ENCODE results near the gene COX7A1. TPM values are rescaled to one million over a fixed set of nuclear protein-coding genes. Genes with fewer than 3 reads are reported as not detected.

The COX7A1 gene
- total and polyA plus RNA-seq, 2 experiments from 2014 or later = 6.5 TPM; not detected in 1

DNA sequence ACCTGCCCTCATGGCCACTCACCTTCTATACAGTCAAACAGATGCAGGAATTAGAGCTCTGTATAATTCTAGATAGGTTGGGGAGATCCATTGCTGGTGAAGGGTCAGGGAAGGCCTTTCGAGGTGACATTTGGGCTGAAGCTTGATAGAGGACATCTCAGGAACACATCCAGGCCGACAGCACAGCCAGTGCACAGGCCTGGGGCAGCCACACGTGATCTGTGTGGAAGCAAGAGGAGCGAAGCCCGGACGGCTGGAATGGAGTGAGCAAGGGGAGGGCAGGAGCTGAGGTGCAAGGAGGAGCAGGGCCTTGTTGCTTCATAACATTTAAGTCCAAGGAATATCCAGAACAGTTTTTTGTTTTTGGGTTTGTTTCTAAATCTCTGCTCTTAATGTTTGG lies 45.8 kb downstream of the COX7A1 start:
- H3K4me3 ChIP-seq = no peak overlapping the region
- peaks cover 3% of the 10 kb centered on the region for H3K36me3 ChIP-seq
- no peak for DNase-seq (ENCODE audit: low read depth in 1 of 2, low spot score in 1 of 2)
- H3K9me3 ChIP-seq (ENCODE audit: low read depth) = no peaks in the 10 kb centered on the region
- H3K27ac ChIP-seq = no peak overlapping the region
- TF ChIP-seq, protein P1, sequence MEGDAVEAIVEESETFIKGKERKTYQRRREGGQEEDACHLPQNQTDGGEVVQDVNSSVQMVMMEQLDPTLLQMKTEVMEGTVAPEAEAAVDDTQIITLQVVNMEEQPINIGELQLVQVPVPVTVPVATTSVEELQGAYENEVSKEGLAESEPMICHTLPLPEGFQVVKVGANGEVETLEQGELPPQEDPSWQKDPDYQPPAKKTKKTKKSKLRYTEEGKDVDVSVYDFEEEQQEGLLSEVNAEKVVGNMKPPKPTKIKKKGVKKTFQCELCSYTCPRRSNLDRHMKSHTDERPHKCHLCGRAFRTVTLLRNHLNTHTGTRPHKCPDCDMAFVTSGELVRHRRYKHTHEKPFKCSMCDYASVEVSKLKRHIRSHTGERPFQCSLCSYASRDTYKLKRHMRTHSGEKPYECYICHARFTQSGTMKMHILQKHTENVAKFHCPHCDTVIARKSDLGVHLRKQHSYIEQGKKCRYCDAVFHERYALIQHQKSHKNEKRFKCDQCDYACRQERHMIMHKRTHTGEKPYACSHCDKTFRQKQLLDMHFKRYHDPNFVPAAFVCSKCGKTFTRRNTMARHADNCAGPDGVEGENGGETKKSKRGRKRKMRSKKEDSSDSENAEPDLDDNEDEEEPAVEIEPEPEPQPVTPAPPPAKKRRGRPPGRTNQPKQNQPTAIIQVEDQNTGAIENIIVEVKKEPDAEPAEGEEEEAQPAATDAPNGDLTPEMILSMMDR (IDR thresholded peaks at IDR 0.05; ENCODE audit: low read depth, low read length) = no peak
- no peaks in the 10 kb centered on the region for H3K4me1 ChIP-seq (ENCODE audit: low read depth)
- no peaks in the 10 kb centered on the region for H3K27me3 ChIP-seq

DNA sequence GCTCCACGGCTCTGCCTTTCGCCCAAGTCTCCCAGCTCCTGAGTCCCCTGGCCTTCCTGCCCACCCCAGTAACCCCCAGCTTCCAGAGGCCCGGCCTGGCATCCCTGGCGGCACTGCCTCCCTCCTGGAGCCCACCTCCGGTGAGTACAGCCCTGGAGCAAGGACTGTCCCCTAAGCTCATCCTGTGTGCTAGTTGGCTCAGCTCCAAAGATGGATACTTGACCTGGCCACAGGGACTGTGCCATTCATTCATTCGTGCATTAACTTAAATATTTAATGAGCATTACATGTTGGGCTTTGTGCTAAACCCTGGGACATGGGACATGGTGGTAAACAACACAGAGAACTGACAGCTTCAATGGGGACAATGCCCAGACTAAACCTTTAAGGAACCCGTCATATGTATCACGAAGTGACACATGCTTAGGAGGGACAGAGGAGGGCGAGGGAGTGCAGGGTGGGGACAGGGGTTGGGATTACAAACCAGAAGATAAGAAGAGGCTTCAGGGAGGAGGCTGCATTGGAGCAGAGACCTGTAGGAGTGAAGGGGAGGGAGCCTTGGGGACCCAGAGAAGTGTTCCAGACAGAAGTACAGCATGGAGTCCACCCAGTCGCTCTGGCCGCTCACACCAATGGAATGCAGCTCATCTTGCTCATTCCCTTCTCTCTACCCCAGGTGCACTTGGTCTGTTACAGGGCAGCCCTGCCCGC lies 48.2 kb downstream of the COX7A1 start:
- no peaks in the 10 kb centered on the region for H3K27me3 ChIP-seq
- peaks cover 12% of the 10 kb centered on the region for H3K4me1 ChIP-seq (ENCODE audit: low read depth)
- H3K36me3 ChIP-seq = peaks cover 3% of the 10 kb centered on the region
- TF ChIP-seq, protein P1 (IDR thresholded peaks at IDR 0.05; ENCODE audit: low read depth, low read length) = no peak
- no peaks in the 10 kb centered on the region for H3K9me3 ChIP-seq (ENCODE audit: low read depth)
- no peak for DNase-seq (ENCODE audit: low read depth in 1 of 2, low spot score in 1 of 2)
- no peak overlapping the region for H3K27ac ChIP-seq
- no peak overlapping the region for H3K4me3 ChIP-seq

DNA sequence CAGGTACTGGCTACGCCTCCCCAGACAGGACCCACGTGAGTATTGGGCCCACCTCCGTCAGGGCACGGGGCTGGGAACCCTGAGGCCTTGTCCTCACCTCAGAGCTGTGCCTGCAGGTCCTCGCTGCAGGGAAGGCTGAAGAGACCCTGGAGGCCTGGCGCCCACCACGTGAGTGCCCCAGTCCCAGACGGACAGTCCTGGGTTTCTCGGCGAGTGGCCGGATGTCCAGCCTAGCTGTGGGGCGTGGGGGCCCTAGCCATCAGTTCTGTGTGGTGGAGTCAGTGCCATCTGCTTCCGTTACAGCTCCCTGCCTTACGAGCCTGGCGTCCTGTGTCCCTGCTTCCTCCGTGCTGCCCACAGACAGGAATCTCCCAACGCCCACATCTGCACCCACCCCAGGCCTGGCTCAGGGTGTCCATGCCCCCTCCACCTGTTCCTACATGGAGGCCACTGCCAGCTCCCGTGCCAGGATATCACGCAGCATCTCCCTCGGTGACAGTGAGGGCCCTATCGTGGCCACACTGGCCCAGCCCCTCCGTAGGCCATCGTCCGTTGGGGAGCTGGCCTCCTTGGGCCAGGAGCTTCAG lies 49.1 kb downstream of the COX7A1 start:
- DNase-seq (ENCODE audit: low read depth in 1 of 2, low spot score in 1 of 2) = no peak
- H3K27me3 ChIP-seq = no peaks in the 10 kb centered on the region
- H3K4me3 ChIP-seq = no peak overlapping the region
- peaks cover 12% of the 10 kb centered on the region for H3K4me1 ChIP-seq (ENCODE audit: low read depth)
- H3K27ac ChIP-seq = no peak overlapping the region
- TF ChIP-seq, protein P1 (IDR thresholded peaks at IDR 0.05; ENCODE audit: low read depth, low read length) = no peak
- H3K36me3 ChIP-seq = peaks cover 3% of the 10 kb centered on the region
- no peaks in the 10 kb centered on the region for H3K9me3 ChIP-seq (ENCODE audit: low read depth)

DNA sequence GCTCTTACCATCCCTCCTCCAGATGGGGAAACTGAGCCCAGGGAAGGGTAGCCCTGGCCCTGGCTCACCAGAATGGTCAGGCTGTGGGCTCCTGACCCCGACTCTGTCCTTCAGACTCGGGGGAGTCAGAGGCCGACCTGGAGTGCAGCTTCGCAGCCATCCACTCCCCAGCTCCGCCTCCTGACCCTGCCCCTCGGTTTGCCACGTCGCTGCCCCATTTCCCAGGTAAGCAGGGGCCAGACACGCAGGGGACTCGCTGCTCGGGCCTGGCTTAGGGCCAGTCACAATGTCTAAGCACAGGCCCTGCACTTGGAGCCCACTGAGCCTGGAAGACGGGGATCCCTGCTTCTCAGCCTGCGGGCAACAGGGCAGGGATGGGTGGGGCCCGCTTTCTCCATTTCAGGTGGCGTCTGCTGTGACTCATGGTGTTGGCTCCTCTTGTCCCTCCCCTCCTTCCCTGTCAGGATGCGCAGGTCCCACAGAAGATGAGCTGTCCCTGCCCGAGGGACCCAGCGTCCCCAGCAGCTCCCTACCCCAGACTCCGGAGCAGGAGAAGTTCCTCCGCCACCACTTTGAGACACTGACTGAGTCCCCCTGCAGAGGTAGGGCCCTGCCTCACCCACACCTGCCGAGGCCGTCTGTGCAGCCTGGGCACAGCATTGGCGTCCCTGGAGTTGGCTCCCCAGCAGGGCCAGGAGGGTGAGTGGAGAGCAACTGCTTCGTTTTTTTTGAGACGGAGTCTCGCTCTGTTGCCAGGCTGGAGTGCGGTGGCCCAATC lies 50.5 kb downstream of the COX7A1 start:
- TF ChIP-seq, protein P1 (IDR thresholded peaks at IDR 0.05; ENCODE audit: low read depth, low read length) = no peak
- H3K27ac ChIP-seq = no peak overlapping the region
- no peaks in the 10 kb centered on the region for H3K9me3 ChIP-seq (ENCODE audit: low read depth)
- H3K4me3 ChIP-seq = no peak overlapping the region
- peaks cover 1% of the 10 kb centered on the region for H3K36me3 ChIP-seq
- no peak for DNase-seq (ENCODE audit: low read depth in 1 of 2, low spot score in 1 of 2)
- H3K4me1 ChIP-seq (ENCODE audit: low read depth) = peaks cover 12% of the 10 kb centered on the region
- no peaks in the 10 kb centered on the region for H3K27me3 ChIP-seq

Other genes with a start within 250 kb of the COX7A1 start
- gene HCST, start 249.9 kb downstream of the COX7A1 start, total RNA-seq = 2.5 TPM in 1 of 2 replicates, not detected in the other
- gene HCST, start 249.9 kb downstream of the COX7A1 start, polyA plus RNA-seq = 2.1 and 2.4 TPM in 2 replicates
- 2.9 TPM in 1 of 2 replicates, not detected in the other for gene TYROBP, start 244.2 kb downstream of the COX7A1 start, total RNA-seq
- gene TYROBP, start 244.2 kb downstream of the COX7A1 start, polyA plus RNA-seq = 0.79 TPM in 1 of 2 replicates, not detected in the other
- 13.4 and 14.3 TPM in 2 replicates for gene LRFN3, start 216.1 kb downstream of the COX7A1 start, total RNA-seq
- gene LRFN3, start 216.1 kb downstream of the COX7A1 start, polyA plus RNA-seq = 10.3 and 16.0 TPM in 2 replicates
- gene SDHAF1, start 157.3 kb downstream of the COX7A1 start, total RNA-seq = 49.6 and 58.0 TPM in 2 replicates
- 31.9 and 36.2 TPM in 2 replicates for gene SDHAF1, start 157.3 kb downstream of the COX7A1 start, polyA plus RNA-seq
- 6.2 and 6.3 TPM in 2 replicates for gene SYNE4, start 143.6 kb downstream of the COX7A1 start, total RNA-seq
- 8.7 and 11.4 TPM in 2 replicates for gene SYNE4, start 143.6 kb downstream of the COX7A1 start, polyA plus RNA-seq
- gene ALKBH6, start 138.2 kb downstream of the COX7A1 start, total RNA-seq = 52.2 and 79.0 TPM in 2 replicates
- gene ALKBH6, start 138.2 kb downstream of the COX7A1 start, polyA plus RNA-seq = 39.6 and 66.9 TPM in 2 replicates
- 7.1 and 10.9 TPM in 2 replicates for gene CLIP3, start 119.6 kb downstream of the COX7A1 start, total RNA-seq
- 18.9 and 26.4 TPM in 2 replicates for gene CLIP3, start 119.6 kb downstream of the COX7A1 start, polyA plus RNA-seq
- gene THAP8, start 98.2 kb downstream of the COX7A1 start, total RNA-seq = 18.9 and 37.0 TPM in 2 replicates
- 24.8 and 32.5 TPM in 2 replicates for gene THAP8, start 98.2 kb downstream of the COX7A1 start, polyA plus RNA-seq
- gene WDR62, start 97.5 kb downstream of the COX7A1 start, total RNA-seq = 3.9 and 13.4 TPM in 2 replicates
- gene WDR62, start 97.5 kb downstream of the COX7A1 start, polyA plus RNA-seq = 2.1 and 9.1 TPM in 2 replicates
- gene OVOL3, start 41.3 kb downstream of the COX7A1 start, total RNA-seq = not detected in 2 replicates
- gene OVOL3, start 41.3 kb downstream of the COX7A1 start, polyA plus RNA-seq = 0.36 TPM in 1 of 2 replicates, not detected in the other
- gene POLR2I, start 37.6 kb downstream of the COX7A1 start, total RNA-seq = 64.5 and 130 TPM in 2 replicates
- 224 and 229 TPM in 2 replicates for gene POLR2I, start 37.6 kb downstream of the COX7A1 start, polyA plus RNA-seq
- 177 and 261 TPM in 2 replicates for gene TBCB, start 37.0 kb downstream of the COX7A1 start, total RNA-seq
- 202 and 268 TPM in 2 replicates for gene TBCB, start 37.0 kb downstream of the COX7A1 start, polyA plus RNA-seq
- 198 and 384 TPM in 2 replicates for gene CAPNS1, start 12.4 kb downstream of the COX7A1 start, total RNA-seq
- gene CAPNS1, start 12.4 kb downstream of the COX7A1 start, polyA plus RNA-seq = 294 and 413 TPM in 2 replicates
- gene ZNF565, start 62.2 kb upstream of the COX7A1 start, total RNA-seq = 1.2 and 2.5 TPM in 2 replicates
- gene ZNF565, start 62.2 kb upstream of the COX7A1 start, polyA plus RNA-seq = 3.8 and 4.4 TPM in 2 replicates
- 57.4 and 83.4 TPM in 2 replicates for gene ZNF146, start 62.7 kb upstream of the COX7A1 start, total RNA-seq
- 39.8 and 57.0 TPM in 2 replicates for gene ZNF146, start 62.7 kb upstream of the COX7A1 start, polyA plus RNA-seq
- 4.5 and 7.7 TPM in 2 replicates for gene ZFP14, start 226.8 kb upstream of the COX7A1 start, total RNA-seq
- gene ZFP14, start 226.8 kb upstream of the COX7A1 start, polyA plus RNA-seq = 3.5 and 7.7 TPM in 2 replicates